Aorta (tissue), 5 donors: ENCODE results near the gene KRTAP4-11. TPM values are rescaled to one million over a fixed set of nuclear protein-coding genes. Genes with fewer than 3 reads are reported as not detected.
"Not testable (repeated sequence)": the region's sequence is repeated elsewhere in the genome, so short reads cannot be mapped to it uniquely, and the experiment has no call there.

Experiments used
- ATAC-seq: fragments of 200-7000 bp; cut with Tn5 transposase; one replicate; pipeline ENCODE4 v1.9.1; 2022; ENCODE audit warnings: moderate library complexity; ENCODE audit not compliant: low FRiP score
- DNase-seq, 2 donors: peaks; one replicate each; pipeline ENCODE4 v3.0.0-alpha.2; 2020
- H3K27ac ChIP-seq, 2 donors: one replicate each; pipeline ENCODE4 v1.5.1; 2013; ENCODE audit warnings: low read length in 2 of 2, mild to moderate bottlenecking in 2 of 2, moderate library complexity in 2 of 2, control low read depth in 1 of 2, inconsistent platforms in 1 of 2, low read depth in 1 of 2
- H3K27me3 ChIP-seq, 2 donors: one replicate each; pipeline ENCODE4 v1.6.1; 2013; ENCODE audit warnings: control low read depth in 1 of 2, low read length in 1 of 2, mild to moderate bottlenecking in 1 of 2, moderate library complexity in 1 of 2; ENCODE audit not compliant: insufficient read depth in 2 of 2, control insufficient read depth in 1 of 2
- H3K36me3 ChIP-seq, 2 donors: one replicate each; pipeline ENCODE4 v1.6.1; 2013; ENCODE audit warnings: control low read depth in 1 of 2, low read length in 1 of 2, mild to moderate bottlenecking in 1 of 2; ENCODE audit not compliant: insufficient read depth in 2 of 2, control insufficient read depth in 1 of 2
- H3K4me1 ChIP-seq, 2 donors: one replicate each; pipeline ENCODE4 v1.6.1; 2013; ENCODE audit warnings: low read length in 2 of 2, control low read depth in 1 of 2, mild to moderate bottlenecking in 1 of 2, moderate library complexity in 1 of 2; ENCODE audit not compliant: insufficient read depth in 2 of 2, control insufficient read depth in 1 of 2
- H3K4me3 ChIP-seq, 2 donors: one replicate each; pipeline ENCODE4 v1.5.1; 2013; ENCODE audit warnings: low read length in 2 of 2, control low read depth in 1 of 2, mild to moderate bottlenecking in 1 of 2
- H3K9me3 ChIP-seq: one replicate; pipeline ENCODE4 v1.6.1; 2013; ENCODE audit warnings: mild to moderate bottlenecking, low read length; ENCODE audit not compliant: control insufficient read depth
- WGBS, 2 donors: extraction: QIAGEN DNeasy Blood & Tissue Kit; methylation state at CpG; one replicate each; pipeline ENCODE4 v1.1.7; 2013; 5-methylcytosine and 5-hydroxymethylcytosine counted together
- intact Hi-C, 2 donors: fragments of 100-400 bp; cut with DNase I; formaldehyde crosslinking; loops; one replicate each; pipeline versions ENCODE4 v1.14.2 to v1.15.0; 2022
- polyA plus RNA-seq, 2 donors: library from polyadenylated mRNA; stranded (reverse); fragments of 200-250 nt; gene quantifications; one replicate each; pipeline ENCODE4 v1.2.3, GENCODE V29; 2013
- total RNA-seq, 2 donors: library from RNA; stranded (reverse); fragmentation: NEBNext Ultra II Directional; extraction: Animal tissue kit (Norgen Biotek cat#: 25700); gene quantifications; one replicate each; pipeline ENCODE4 v1.2.1, GENCODE V29; 2021
- donor health status: healthy with polysubstance abuse.
- donor health status: Bipolar disorder and iron deficiency.
- donor health status: DM: no; HTN: no; CAD: no.
- donor health status: DM: no; HTN: no; CAD: no.
- donor health status: DM: yes; HTN: yes; CAD: no.

KRTAP4-11 gene
- total and polyA plus RNA-seq, 4 donors = not detected

GRCh38 chr17:41148971-41149651, 30.9 kb upstream of the KRTAP4-11 start:
- ATAC-seq, H3K4me3 ChIP-seq, H3K36me3 ChIP-seq, H3K27me3 ChIP-seq, H3K27ac ChIP-seq, H3K4me1 ChIP-seq, H3K9me3 ChIP-seq, DNase-seq, intact Hi-C loops: not testable (repeated sequence)
- 69 to 74% methylated on average over 10 of the region's 10 CpGs for WGBS, 2 donors

- intact Hi-C loops = no loop called here
- 85 to 87% methylated on average over 2 of the region's 2 CpGs for WGBS, 2 donors
- Histone ChIP-seq H3K4me3 (no peak overlapping the region), H3K27me3 (no peaks in the 10 kb centered on the region), H3K36me3 (no peaks in the 10 kb centered on the region), H3K4me1 (no peaks in the 10 kb centered on the region), H3K9me3 (no peaks in the 10 kb centered on the region), H3K27ac (no peak overlapping the region)
- no peak for DNase-seq
- no peak for ATAC-seq
Observed at GRCh38 chr17:41147531-41148204, 29.5 kb upstream of the KRTAP4-11 start.

- Histone ChIP-seq H3K4me1 (no peaks in the 10 kb centered on the region), H3K4me3 (no peak overlapping the region), H3K27me3 (no peaks in the 10 kb centered on the region), H3K27ac (no peak overlapping the region), H3K9me3 (no peaks in the 10 kb centered on the region), H3K36me3 (no peaks in the 10 kb centered on the region)
- 74 to 81% methylated on average over 2 of the region's 2 CpGs for WGBS, 2 donors
- intact Hi-C loops = no loop called here
- ATAC-seq (no peak), DNase-seq (no peak)
Observed at GRCh38 chr17:41145261-41145660, 27.1 kb upstream of the KRTAP4-11 start.

GRCh38 chr17:41144846-41145245, 26.7 kb upstream of the KRTAP4-11 start:
- Histone ChIP-seq H3K9me3 (peaks cover 2% of the 10 kb centered on the region), H3K27me3 (no peaks in the 10 kb centered on the region), H3K27ac (no peak overlapping the region), H3K36me3 (no peaks in the 10 kb centered on the region), H3K4me3 (no peak overlapping the region), H3K4me1 (no peaks in the 10 kb centered on the region)
- no peak for ATAC-seq
- no peak for DNase-seq
- intact Hi-C loops = no loop called here
- 78 to 83% methylated on average over 1 of the region's 1 CpG for WGBS, 2 donors

GRCh38 chr17:41141361-41141760, 23.2 kb upstream of the KRTAP4-11 start:
- Histone ChIP-seq H3K4me1 (no peaks in the 10 kb centered on the region), H3K36me3 (no peaks in the 10 kb centered on the region), H3K9me3 (peaks cover 2% of the 10 kb centered on the region), H3K27me3 (no peaks in the 10 kb centered on the region), H3K4me3 (no peak overlapping the region), H3K27ac (no peak overlapping the region)
- intact Hi-C loops = no loop called here
- no peak for DNase-seq
- no peak for ATAC-seq

GRCh38 chr17:41140360-41141131, 22.4 kb upstream of the KRTAP4-11 start, which contains the start of gene KRTAP4-6:
KRTAP4-6 (minus strand) TSS chr17:41140544; CDS start chr17:41140487, 57 bp downstream.
- Histone ChIP-seq H3K27ac (no peak within 1 kb of the TSS), H3K27me3 (no peaks in the 10 kb centered on the region), H3K36me3 (no peaks in the 10 kb centered on the region), H3K9me3 (peaks cover 2% of the 10 kb centered on the region), H3K4me3 (no peak within 1 kb of the TSS), H3K4me1 (no peaks in the 10 kb centered on the region)
- DNase-seq (no peak), ATAC-seq (no peak)
- WGBS, 2 donors = 80 to 84% methylated on average over 6 of the region's 6 CpGs
- intact Hi-C loops = no loop called here

GRCh38 chr17:41139865-41140264, 21.7 kb upstream of the KRTAP4-11 start:
- H3K36me3 ChIP-seq, H3K27ac ChIP-seq, H3K9me3 ChIP-seq, DNase-seq, H3K27me3 ChIP-seq, H3K4me1 ChIP-seq, ATAC-seq, H3K4me3 ChIP-seq, intact Hi-C loops: not testable (repeated sequence)
- WGBS, 2 donors = 85 to 86% methylated on average over 12 of the region's 12 CpGs

- Histone ChIP-seq H3K27ac (no peak overlapping the region), H3K4me1 (no peaks in the 10 kb centered on the region), H3K36me3 (no peaks in the 10 kb centered on the region), H3K27me3 (no peaks in the 10 kb centered on the region), H3K9me3 (no peaks in the 10 kb centered on the region), H3K4me3 (no peak overlapping the region)
- 23 to 51% methylated on average over 2 of the region's 2 CpGs for WGBS, 2 donors
- no peak for DNase-seq
- no peak for ATAC-seq
- intact Hi-C loops = no loop called here
Observed at GRCh38 chr17:41133880-41134735, 15.9 kb upstream of the KRTAP4-11 start.
